H9 (cell line): Measurements from ENCODE around the gene MYLK. TPM values are rescaled to one million over a fixed set of nuclear protein-coding genes. Genes with fewer than 3 reads are reported as not detected.
A peak's percentile ranks its signal among the peaks of the same experiment; 100 is the strongest.

Experiments used
- DNase-seq: peaks from one replicate; pipeline ENCODE4 v3.0.0-alpha.2; 2017
- H2AFZ ChIP-seq: one replicate; pipeline ENCODE4 v1.6.1; 2013; ENCODE audit warnings: mild to moderate bottlenecking, low read length, control low read depth, moderate library complexity
- H2AK5ac ChIP-seq: 2 replicates; pipeline ENCODE4 v1.6.1; 2013; ENCODE audit warnings: low read length, control low read depth, mixed read lengths; ENCODE audit not compliant: insufficient read length
- H2BK120ac ChIP-seq: one replicate; pipeline ENCODE4 v1.6.1; 2013; ENCODE audit warnings: low read depth, mild to moderate bottlenecking, low read length, control low read depth, inconsistent platforms; ENCODE audit not compliant: poor library complexity, severe bottlenecking
- H2BK12ac ChIP-seq: 2 replicates; pipeline ENCODE4 v1.6.1; 2013; ENCODE audit warnings: low read length, control low read depth, mixed read lengths, low read depth; ENCODE audit not compliant: insufficient read length
- H2BK15ac ChIP-seq: 2 replicates; pipeline ENCODE4 v1.6.1; 2013; ENCODE audit warnings: low read depth, low read length, control low read depth
- H2BK20ac ChIP-seq: one replicate; pipeline ENCODE4 v1.6.1; 2013; ENCODE audit warnings: low read depth, mild to moderate bottlenecking, low read length, control low read depth, inconsistent platforms; ENCODE audit not compliant: poor library complexity, severe bottlenecking
- H2BK5ac ChIP-seq: 2 replicates; pipeline ENCODE4 v1.6.1; 2013; ENCODE audit warnings: low read length, control low read depth, mixed read lengths; ENCODE audit not compliant: insufficient read length
- H3K14ac ChIP-seq: 2 replicates; pipeline ENCODE4 v1.6.1; 2013; ENCODE audit warnings: low read length, control low read depth; ENCODE audit not compliant: insufficient read depth
- H3K18ac ChIP-seq: 2 replicates; pipeline ENCODE4 v1.6.1; 2013; ENCODE audit warnings: low read depth, mild to moderate bottlenecking, mixed read lengths, low read length, control low read depth; ENCODE audit not compliant: insufficient read length
- H3K23ac ChIP-seq: 2 replicates; pipeline ENCODE4 v1.6.1; 2013; ENCODE audit warnings: low read length, control low read depth, mixed read lengths, low read depth; ENCODE audit not compliant: insufficient read length
- H3K23me2 ChIP-seq: 2 replicates; pipeline ENCODE4 v1.6.1; 2013; ENCODE audit warnings: low read depth, mild to moderate bottlenecking, mixed read lengths, low read length, control low read depth; ENCODE audit not compliant: insufficient read length, poor library complexity, severe bottlenecking
- H3K27ac ChIP-seq: 2 replicates; pipeline ENCODE4 v1.5.1; 2013; ENCODE audit warnings: low read length, control low read depth, mixed read lengths, low read depth; ENCODE audit not compliant: insufficient read length
- H3K27me3 ChIP-seq: 2 replicates; pipeline ENCODE4 v1.6.1; 2013; ENCODE audit warnings: low read length, control low read depth, inconsistent platforms; ENCODE audit not compliant: insufficient read depth
- H3K4ac ChIP-seq: 2 replicates; pipeline ENCODE4 v1.6.1; 2013; ENCODE audit warnings: low read depth, mild to moderate bottlenecking, control low read depth, inconsistent platforms, low read length, moderate library complexity
- H3K4me1 ChIP-seq: 2 replicates; pipeline ENCODE4 v1.6.1; 2013; ENCODE audit warnings: low read length, control low read depth, inconsistent platforms; ENCODE audit not compliant: insufficient read depth
- H3K4me2 ChIP-seq: 2 replicates; pipeline ENCODE4 v1.6.1; 2013; ENCODE audit warnings: low read length, control low read depth, mixed read lengths; ENCODE audit not compliant: insufficient read length, insufficient read depth
- H3K56ac ChIP-seq: 2 replicates; pipeline ENCODE4 v1.6.1; 2013; ENCODE audit warnings: low read depth, mild to moderate bottlenecking, mixed read lengths, low read length, control low read depth; ENCODE audit not compliant: insufficient read length
- H3K79me1 ChIP-seq: 2 replicates; pipeline ENCODE4 v1.6.1; 2013; ENCODE audit warnings: low read depth, mild to moderate bottlenecking, moderate library complexity, low read length, control low read depth, inconsistent platforms; ENCODE audit not compliant: insufficient read depth, poor library complexity, severe bottlenecking
- H3K79me2 ChIP-seq: 2 replicates; pipeline ENCODE4 v1.6.1; 2013; ENCODE audit warnings: low read length, control low read depth, inconsistent platforms; ENCODE audit not compliant: insufficient read depth
- H3K9ac ChIP-seq: 2 replicates; pipeline ENCODE4 v1.6.1; 2013; ENCODE audit warnings: low read length, control low read depth, mixed read lengths; ENCODE audit not compliant: insufficient read length; ENCODE audit errors: extremely low read depth
- H3K9me3 ChIP-seq: one replicate; pipeline ENCODE4 v1.6.1; 2013; ENCODE audit warnings: low read depth, low read length, inconsistent platforms; ENCODE audit not compliant: control insufficient read depth
- H3T11ph ChIP-seq: one replicate; pipeline ENCODE4 v1.6.1; 2013; ENCODE audit warnings: mild to moderate bottlenecking, low read length, control low read depth, inconsistent platforms
- H4K20me1 ChIP-seq: one replicate; pipeline ENCODE4 v1.6.1; 2013; ENCODE audit not compliant: control insufficient read depth, insufficient read length, insufficient read depth
- H4K5ac ChIP-seq: 2 replicates; pipeline ENCODE4 v1.6.1; 2013; ENCODE audit warnings: low read depth, mild to moderate bottlenecking, mixed read lengths, low read length, control low read depth; ENCODE audit not compliant: insufficient read length
- H4K8ac ChIP-seq: replicated peaks from 2 replicates; pipeline ENCODE4 v1.6.1; 2013; ENCODE audit warnings: low read length, control low read depth, mixed read lengths, low read depth; ENCODE audit not compliant: insufficient read length
- H4K91ac ChIP-seq: 2 replicates; pipeline ENCODE4 v1.6.1; 2013; ENCODE audit warnings: low read depth, mild to moderate bottlenecking, moderate library complexity, mixed read lengths, low read length, control low read depth; ENCODE audit not compliant: insufficient read length
- H3K27ac Mint-ChIP-seq, 3 experiments: 2 replicates in 2 of 3; 3 replicates in 1 of 3; pipeline ENCODE4 v1.8.0; 2020 to 2021; ENCODE audit warnings: mixed read lengths in 3 of 3, mild to moderate bottlenecking in 1 of 3, moderate library complexity in 1 of 3
- H3K27me3 Mint-ChIP-seq: 2 replicates; pipeline ENCODE4 v1.8.0; 2021; ENCODE audit warnings: low read depth, mild to moderate bottlenecking, moderate library complexity, mixed read lengths
- H3K36me3 Mint-ChIP-seq, 3 experiments: 2 replicates in 2 of 3; 3 replicates in 1 of 3; pipeline ENCODE4 v1.8.0; 2020 to 2021; ENCODE audit warnings: low read depth in 3 of 3, mixed read lengths in 3 of 3; ENCODE audit not compliant: insufficient read depth in 1 of 3
- H3K4me1 Mint-ChIP-seq, 2 experiments: 2 replicates each; pipeline ENCODE4 v1.8.0; 2020; ENCODE audit warnings: mixed read lengths in 2 of 2
- H3K4me3 Mint-ChIP-seq, 2 experiments: 2 replicates in 1 of 2; 3 replicates in 1 of 2; pipeline ENCODE4 v1.8.0; 2020 to 2021; ENCODE audit warnings: mild to moderate bottlenecking in 2 of 2, mixed read lengths in 2 of 2, moderate library complexity in 1 of 2
- H3K9me3 Mint-ChIP-seq, 2 experiments: 2 replicates in 1 of 2; 3 replicates in 1 of 2; pipeline ENCODE4 v1.8.0; 2020; ENCODE audit warnings: mild to moderate bottlenecking in 2 of 2, mixed read lengths in 2 of 2, moderate library complexity in 1 of 2
- WGBS: extraction: QIAGEN DNeasy Blood & Tissue Kit; methylation state at CpG from one replicate; pipeline ENCODE4 v1.1.7; 2013; ENCODE audit warnings: missing lambda C conversion rate, low lambda C conversion rate, mixed read lengths; ENCODE audit not compliant: insufficient read length; ENCODE audit errors: extremely low coverage; 5-methylcytosine and 5-hydroxymethylcytosine counted together
- total RNA-seq: library from RNA; stranded (reverse); gene quantifications from 2 replicates; pipeline ENCODE4 v1.2.1, GENCODE V29; 2021
- TF ChIP-seq, protein P1 (sequence below): fragments of 200-600 bp; sonication (generic); conservative IDR thresholded peaks from 3 replicates; pipeline ENCODE4 v1.8.0; 2021; ENCODE audit warnings: antibody characterized with exemption, mild to moderate bottlenecking

MYLK gene
- total RNA-seq, 1 experiment from 2014 or later, result 10.1 TPM

- H3K14ac ChIP-seq, result no peak overlapping the region; the same call in 1 of the 2 replicates
- no peaks in the 10 kb centered on the region for H4K20me1 ChIP-seq
- no peaks in the 10 kb centered on the region for H3K79me1 ChIP-seq
- no peak overlapping the region for H2AFZ ChIP-seq
- no peaks in the 10 kb centered on the region for H3K79me2 ChIP-seq
- H3K4ac ChIP-seq, result no peak overlapping the region
- no peak overlapping the region for H4K8ac ChIP-seq
- no peak overlapping the region for H2BK15ac ChIP-seq
- no peak overlapping the region for H3K23ac ChIP-seq
- H3K23me2 ChIP-seq, result no peaks in the 10 kb centered on the region
- H3K9me3 Mint-ChIP-seq, result no peaks in the 10 kb centered on the region
- no peak overlapping the region for H2BK12ac ChIP-seq
- H3K36me3 Mint-ChIP-seq, result peaks cover 0 to 4% (median 0%) of the 10 kb centered on the region in 3 experiments; a peak in 2 of 7 replicates
- no peak overlapping the region for H2BK120ac ChIP-seq
- H2BK5ac ChIP-seq, result no peak overlapping the region
- peaks cover 7 to 9% of the 10 kb centered on the region in 2 experiments for H3K4me1 Mint-ChIP-seq
- peak; percentile 50 for DNase-seq
- H2BK20ac ChIP-seq, result no peak overlapping the region
- H3K4me3 Mint-ChIP-seq, result no peak overlapping the region
- no peak overlapping the region for H4K5ac ChIP-seq
- TF ChIP-seq, protein P1, sequence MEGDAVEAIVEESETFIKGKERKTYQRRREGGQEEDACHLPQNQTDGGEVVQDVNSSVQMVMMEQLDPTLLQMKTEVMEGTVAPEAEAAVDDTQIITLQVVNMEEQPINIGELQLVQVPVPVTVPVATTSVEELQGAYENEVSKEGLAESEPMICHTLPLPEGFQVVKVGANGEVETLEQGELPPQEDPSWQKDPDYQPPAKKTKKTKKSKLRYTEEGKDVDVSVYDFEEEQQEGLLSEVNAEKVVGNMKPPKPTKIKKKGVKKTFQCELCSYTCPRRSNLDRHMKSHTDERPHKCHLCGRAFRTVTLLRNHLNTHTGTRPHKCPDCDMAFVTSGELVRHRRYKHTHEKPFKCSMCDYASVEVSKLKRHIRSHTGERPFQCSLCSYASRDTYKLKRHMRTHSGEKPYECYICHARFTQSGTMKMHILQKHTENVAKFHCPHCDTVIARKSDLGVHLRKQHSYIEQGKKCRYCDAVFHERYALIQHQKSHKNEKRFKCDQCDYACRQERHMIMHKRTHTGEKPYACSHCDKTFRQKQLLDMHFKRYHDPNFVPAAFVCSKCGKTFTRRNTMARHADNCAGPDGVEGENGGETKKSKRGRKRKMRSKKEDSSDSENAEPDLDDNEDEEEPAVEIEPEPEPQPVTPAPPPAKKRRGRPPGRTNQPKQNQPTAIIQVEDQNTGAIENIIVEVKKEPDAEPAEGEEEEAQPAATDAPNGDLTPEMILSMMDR, result no peak
- no peak overlapping the region for H3K9ac ChIP-seq
- no peak overlapping the region for H3T11ph ChIP-seq
- no peak overlapping the region for H4K91ac ChIP-seq
- no peak overlapping the region for H3K56ac ChIP-seq
- no peaks in the 10 kb centered on the region for H3K4me1 ChIP-seq
- no peak overlapping the region for H3K4me2 ChIP-seq
- H3K18ac ChIP-seq, result no peak overlapping the region
- WGBS, result no CpG with 5 or more reads among the region's 14 CpGs
- H3K9me3 ChIP-seq, result no peaks in the 10 kb centered on the region
- H3K27me3 Mint-ChIP-seq, result no peaks in the 10 kb centered on the region
- no peak overlapping the region for H2AK5ac ChIP-seq
- H3K27me3 ChIP-seq, result no peaks in the 10 kb centered on the region
- H3K27ac Mint-ChIP-seq, result peak overlapping the region; percentile 70 to 83 (median 73); a peak in 6 of 7 replicates
- no peak overlapping the region for H3K27ac ChIP-seq
Measured at GRCh38 chr3:123712077-123712860, 171.9 kb downstream of the MYLK start.
